K562 (cell line): ENCODE measurements around the gene CCDC183. TPM values are rescaled to one million over a fixed set of nuclear protein-coding genes. Genes with fewer than 3 reads are reported as not detected.
A peak's percentile ranks its signal among the peaks of the same experiment; 100 is the strongest.
"Not testable (repeated sequence)": the region's sequence is repeated elsewhere in the genome, so short reads cannot be mapped to it uniquely, and the experiment has no call there.

Experiments
- ATAC-seq: fragments of 200-7000 bp; cut with Tn5 transposase; 3 replicates; pipeline ENCODE4 v1.9.1; 2020; ENCODE audit warnings: moderate library complexity
- BruUV-seq: library from RNA; stranded (reverse); fragments of 400-500 nt; replicated peaks from 2 replicates; lab custom pipeline; 2021; lab: Mats Ljungman, UMichigan
- CTCF ChIA-PET: fragments of 300-600 bp; formaldehyde crosslinking; extraction: SDS; loops from one replicate; lab custom pipeline; 2021; ENCODE audit warnings: low intra/inter-chr PET ratio; lab: Yijun Ruan, JAX
- POLR2A ChIA-PET: fragments of 300-600, 350-650 bp; sonication (Branson Sonifier 250); formaldehyde crosslinking; extraction: SDS; loops from one replicate; lab custom pipeline; 2021; ENCODE audit warnings: antibody characterized with exemption, inconsistent platforms; lab: Yijun Ruan, JAX
- DNase-seq, 4 experiments: peaks; one replicate each; pipeline versions ENCODE4 v3.0.0 to v3.0.0-alpha.2; 2011 to 2018; ENCODE audit warnings: low spot score in 3 of 4, mixed read lengths in 3 of 4; ENCODE audit errors: extremely low read depth in 1 of 4
- FAIRE-seq: peaks from 2 replicates; lab custom pipeline; 2011; peaks lifted over from hg19 to GRCh38; lab: Jason Lieb, UNC
- H2AFZ ChIP-seq: 2 replicates; pipeline ENCODE4 v1.6.0; 2011; ENCODE audit warnings: low read depth, low read length, control low read depth, inconsistent platforms
- H3K27ac ChIP-seq: fragments of 200-600 bp; 3 replicates; pipeline ENCODE4 v1.8.0; 2011; ENCODE audit warnings: low read depth, mild to moderate bottlenecking, control low read depth, inconsistent platforms, low read length, moderate library complexity, mixed read lengths; ENCODE audit errors: extremely low read depth
- H3K27me3 ChIP-seq, 2 experiments: fragments of 300-600 bp in 1 of 2; 2 replicates in 1 of 2; 3 replicates in 1 of 2; pipeline versions ENCODE4 v1.6.0 to v1.8.0; 2011; ENCODE audit warnings: inconsistent platforms in 2 of 2, low read length in 2 of 2, mild to moderate bottlenecking in 1 of 2, mixed read lengths in 1 of 2, moderate library complexity in 1 of 2; ENCODE audit not compliant: control insufficient read depth in 2 of 2, insufficient read depth in 2 of 2
- H3K36me3 ChIP-seq: fragments of 300-600 bp; 3 replicates; pipeline ENCODE4 v1.8.0; 2011; ENCODE audit warnings: mild to moderate bottlenecking, low read length, inconsistent platforms; ENCODE audit not compliant: control insufficient read depth, insufficient read depth
- H3K4me1 ChIP-seq, 2 experiments: fragments of 200-600 bp in 1 of 2; replicated peaks in 1 of 2; 2 replicates in 1 of 2; 3 replicates in 1 of 2; pipeline versions ENCODE4 v1.5.1 to v1.8.0; 2011; ENCODE audit warnings: inconsistent platforms in 2 of 2, low read length in 2 of 2, mild to moderate bottlenecking in 1 of 2, mixed read lengths in 1 of 2, moderate library complexity in 1 of 2; ENCODE audit not compliant: control insufficient read depth in 2 of 2, insufficient read depth in 2 of 2
- H3K4me2 ChIP-seq: 2 replicates; pipeline ENCODE4 v1.6.1; 2011; ENCODE audit warnings: low read length, control low read depth, inconsistent platforms, mixed read lengths; ENCODE audit not compliant: insufficient read depth
- H3K4me3 ChIP-seq: fragments of 200-600 bp; sonication (generic), shearing (Covaris generic); 2 replicates; pipeline ENCODE4 v1.5.1; 2016; ENCODE audit warnings: control low read depth, inconsistent platforms
- H3K79me2 ChIP-seq: fragments of 200-600 bp; 3 replicates; pipeline ENCODE4 v1.8.0; 2011; ENCODE audit warnings: low read length, inconsistent platforms; ENCODE audit not compliant: control insufficient read depth, insufficient read depth
- H3K9ac ChIP-seq, 2 experiments: 2 replicates each; pipeline versions ENCODE4 v1.6.0 to v1.6.1; 2011; ENCODE audit warnings: low read depth in 2 of 2, low read length in 2 of 2, control low read depth in 1 of 2, inconsistent platforms in 1 of 2, mild to moderate bottlenecking in 1 of 2, mixed read lengths in 1 of 2; ENCODE audit not compliant: insufficient read depth in 1 of 2
- H3K9me1 ChIP-seq: one replicate; pipeline ENCODE4 v1.6.0; 2011; ENCODE audit warnings: inconsistent platforms, mild to moderate bottlenecking, low read length, moderate library complexity; ENCODE audit not compliant: control insufficient read depth, insufficient read depth
- H3K9me3 ChIP-seq: replicated peaks from 2 replicates; pipeline ENCODE4 v1.5.1; 2011; ENCODE audit warnings: low read depth, low read length, inconsistent platforms; ENCODE audit not compliant: control insufficient read depth, insufficient read depth
- H4K20me1 ChIP-seq: replicated peaks from 2 replicates; pipeline ENCODE4 v1.6.1; 2011; ENCODE audit warnings: low read length, inconsistent platforms, mixed read lengths; ENCODE audit not compliant: control insufficient read depth, insufficient read depth
- POLR2G ChIP-seq: fragments of 200-400 bp; formaldehyde crosslinking; IDR thresholded peaks from 2 replicates; pipeline ENCODE4 v1.6.1; 2017; ENCODE audit warnings: low read depth, mild to moderate bottlenecking, antibody characterized with exemption, low read length, moderate library complexity
- WGBS: fragments of 100-300 bp; shearing (Covaris generic); methylation state at CpG from one replicate; pipeline ENCODE4 v1.1.6; 2016; ENCODE audit warnings: low coverage, mixed read lengths; ENCODE audit not compliant: insufficient coverage; ENCODE audit errors: missing lambda C conversion rate; 5-methylcytosine and 5-hydroxymethylcytosine counted together
- in situ Hi-C: fragments of 300-500 bp; cut with MboI; formaldehyde crosslinking; loops from 4 replicates; pipeline ENCODE4 v1.15.0; 2018; ENCODE audit warnings: inconsistent platforms, mixed read lengths
- intact Hi-C: fragments of 100-400 bp; cut with micrococcal nuclease; formaldehyde crosslinking; loops from 2 replicates; pipeline ENCODE4 v1.14.2; 2022
- polyA plus RNA-seq, 8 experiments: library from polyadenylated mRNA; depleted of rRNA in 4 of 8; stranded (reverse) in 5 of 8; unstranded in 3 of 8; fragments of >200 nt; fragmentation: Nextera tagmentation in 2 of 8; fragmentation: Illumina TruSeq in 1 of 8; extraction: Ambion mirVana in 2 of 8; extraction: Trizol in 1 of 8; gene quantifications; 2 replicates each; pipeline versions ENCODE4 v1.2.1 to v1.2.3, GENCODE V29; 2011 to 2014; ENCODE audit warnings: inconsistent platforms in 1 of 8, missing spikeins in 1 of 8
- total RNA-seq, 7 experiments: library from RNA; depleted of rRNA in 6 of 7; stranded (reverse); fragments of >200 nt in 6 of 7; fragmentation: Illumina TruSeq in 2 of 7; extraction: Trizol in 2 of 7; gene quantifications; 2 replicates each; pipeline versions ENCODE4 v1.2.1 to v1.2.3, GENCODE V29; 2011 to 2021; ENCODE audit warnings: low replicate concordance in 1 of 7

The CCDC183 gene
- total and polyA plus RNA-seq, 9 of the 15 experiments (the other 6 are each of a cell fraction or from before 2014, with no cell fraction given), result 0.21 to 0.60 (median 0.29) TPM; not detected in 4

DNA sequence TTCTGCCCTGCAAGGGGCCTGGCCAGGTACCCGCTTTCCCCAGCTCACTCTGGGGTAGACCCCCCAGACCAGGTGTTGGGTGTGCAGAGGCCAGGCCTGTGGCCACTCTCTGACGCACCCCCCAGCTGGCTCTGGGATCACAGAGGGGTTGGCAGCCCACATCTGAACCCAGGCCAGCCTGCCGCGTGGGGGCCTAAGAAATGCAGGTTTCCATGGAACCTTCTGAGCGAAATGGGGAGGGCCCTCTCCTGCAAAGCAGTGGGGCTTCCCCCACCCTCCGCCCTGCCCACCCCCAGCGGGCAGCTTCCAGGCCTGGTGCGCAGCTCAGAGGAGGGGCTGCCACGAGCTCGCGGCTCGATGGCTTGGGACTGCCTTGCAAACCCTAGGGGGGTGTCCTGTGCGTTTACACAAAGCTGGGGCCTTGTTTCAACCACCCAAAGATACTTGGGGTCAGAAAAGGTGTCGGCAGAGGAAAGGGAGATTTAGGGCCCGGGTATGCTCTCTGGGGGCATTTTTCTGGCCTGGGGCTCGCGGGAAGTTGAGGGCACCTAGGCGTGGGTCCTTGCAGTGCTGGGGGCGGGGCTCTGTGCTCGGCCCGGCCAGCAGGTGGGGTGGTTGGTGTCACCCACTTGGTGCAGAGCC is 47.1 kb downstream of the CCDC183 start:
- intact Hi-C loops, result loop anchor here (2.0 kb wide), 1 partner anchor 192 kb away; no protein-coding TSS in a partner anchor
- BruUV-seq, H3K4me2 ChIP-seq, H3K4me3 ChIP-seq, in situ Hi-C loops, H3K9me1 ChIP-seq, CTCF ChIA-PET, DNase-seq, ATAC-seq, H2AFZ ChIP-seq, H3K79me2 ChIP-seq, H3K27me3 ChIP-seq, H3K27ac ChIP-seq, FAIRE-seq, H3K9me3 ChIP-seq: not testable (repeated sequence)
- WGBS, result 32% methylated on average over 9 of the region's 21 CpGs
- Histone ChIP-seq H3K4me1 (peaks cover 12 to 94% of the 10 kb centered on the region in 2 experiments), H3K36me3 (peaks cover 27% of the 10 kb centered on the region; the same call in 2 of the 3 replicates), H4K20me1 (peaks cover 17% of the 10 kb centered on the region), H3K9ac (peak overlapping the region in 1 of 2 experiments; percentile 84; a peak in 2 of 4 replicates)
- TF ChIP-seq POLR2G, result peak; percentile 73
- POLR2A ChIA-PET, result interaction anchor here (1.3 kb wide), 1 partner anchor 17 kb away, joined by 4 read pairs; no protein-coding TSS in a partner anchor
